RWPE2 (cell line): ENCODE measurements around the gene MRPS18A.
A peak's percentile ranks its signal among the peaks of the same experiment; 100 is the strongest.

Source experiments
- ATAC-seq: fragments of 200-7000 bp; cut with Tn5 transposase; 3 replicates; pipeline ENCODE4 v1.9.1; 2021; ENCODE audit warnings: low read depth
- DNase-seq: peaks from one replicate; pipeline ENCODE4 v3.0.0-alpha.2; 2020; ENCODE audit warnings: low spot score
- H3K27ac ChIP-seq: fragments of 450-650 bp; 2 replicates; pipeline ENCODE4 v1.5.1; 2017; ENCODE audit warnings: mild to moderate bottlenecking; ENCODE audit not compliant: poor library complexity, severe bottlenecking
- H3K27me3 ChIP-seq: fragments of 250-450 bp; sonication (Bioruptor Pico); 2 replicates; pipeline ENCODE4 v1.5.1; 2021; ENCODE audit warnings: mild to moderate bottlenecking, moderate library complexity; ENCODE audit not compliant: insufficient read depth, poor library complexity, severe bottlenecking
- H3K36me3 ChIP-seq: fragments of 250-450 bp; sonication (Bioruptor Pico); 2 replicates; pipeline ENCODE4 v1.5.1; 2020; ENCODE audit warnings: low read depth, mild to moderate bottlenecking, moderate library complexity
- H3K4me1 ChIP-seq: fragments of 250-450 bp; sonication (Bioruptor Pico); 2 replicates; pipeline ENCODE4 v1.5.1; 2021; ENCODE audit warnings: mild to moderate bottlenecking, moderate library complexity; ENCODE audit not compliant: insufficient read depth, poor library complexity, severe bottlenecking
- H3K4me3 ChIP-seq: fragments of 250-450 bp; sonication (Bioruptor Pico); 2 replicates; pipeline ENCODE4 v1.5.1; 2021; ENCODE audit warnings: mild to moderate bottlenecking, moderate library complexity; ENCODE audit not compliant: severe bottlenecking
- H3K9me3 ChIP-seq: fragments of 250-450 bp; sonication (Bioruptor Pico); 2 replicates; pipeline ENCODE4 v1.5.1; 2021; ENCODE audit warnings: mild to moderate bottlenecking, moderate library complexity; ENCODE audit not compliant: severe bottlenecking
- CTCF ChIP-seq: fragments of 450-650 bp; IDR thresholded peaks from one replicate; pipeline ENCODE4 v1.5.1; 2017; ENCODE audit warnings: mild to moderate bottlenecking, moderate library complexity; ENCODE audit not compliant: poor library complexity, severe bottlenecking

Gene MRPS18A

DNA sequence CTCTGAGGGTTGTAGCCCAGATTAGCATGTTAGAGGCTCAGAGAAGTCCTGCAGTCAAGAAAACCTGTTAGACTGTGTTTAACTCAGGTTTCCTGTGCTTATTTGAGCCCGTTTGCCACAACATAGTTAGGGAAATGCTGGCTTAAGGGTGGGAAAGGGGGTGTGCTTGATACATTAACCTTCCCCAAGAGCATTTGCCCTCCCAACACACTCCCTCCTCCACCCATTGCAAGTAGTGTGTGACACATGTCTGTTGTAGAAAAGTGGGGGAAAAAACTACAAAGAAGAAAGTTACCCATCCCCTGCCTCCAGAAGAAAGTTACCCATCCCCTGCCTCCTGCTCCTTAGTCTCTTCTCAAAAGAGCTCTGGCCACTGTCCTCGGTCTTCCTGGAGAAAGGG is 36.8 kb upstream of the MRPS18A start:
- Histone ChIP-seq H3K27ac (peak overlapping the region; percentile 44), H3K9me3 (no peaks in the 10 kb centered on the region), H3K4me1 (peaks cover 17% of the 10 kb centered on the region)

DNA sequence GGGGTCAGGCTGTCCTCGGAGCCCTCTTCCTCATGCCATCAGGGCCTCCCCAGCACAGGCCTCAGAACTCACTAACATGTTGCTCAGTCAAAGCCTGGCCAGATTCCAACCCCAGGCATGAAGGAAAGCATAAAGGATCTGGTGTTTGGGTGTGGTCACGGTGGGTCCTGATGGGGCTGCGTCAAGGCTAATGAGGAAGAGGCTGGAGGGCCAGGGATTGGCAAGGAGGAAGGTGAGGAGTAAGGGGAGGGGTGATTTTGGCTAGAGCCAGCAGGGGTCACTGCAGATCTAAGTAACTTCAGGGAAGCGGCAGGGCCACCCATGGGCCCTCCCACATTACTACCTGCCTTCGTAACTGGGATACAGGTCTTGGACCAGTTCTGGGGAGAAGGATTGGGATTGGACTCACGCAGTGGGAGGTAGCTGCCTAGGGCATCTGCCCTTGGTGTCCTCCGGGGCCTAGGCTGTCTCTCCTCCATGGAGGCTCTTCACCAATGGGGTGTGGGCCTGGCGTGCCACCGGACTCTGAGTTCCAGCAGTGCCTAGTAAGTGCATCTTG is 36.2 kb upstream of the MRPS18A start:
- DNase-seq (no peak), ATAC-seq (peak; percentile 71)
- Histone ChIP-seq H3K4me1 (peaks cover 17% of the 10 kb centered on the region), H3K4me3 (no peak overlapping the region), H3K27ac (peak overlapping the region; percentile 44), H3K9me3 (no peaks in the 10 kb centered on the region), H3K36me3 (no peaks in the 10 kb centered on the region), H3K27me3 (no peaks in the 10 kb centered on the region)
- peak; percentile 82 for TF ChIP-seq CTCF

More for the DNA sequence above, 36.8 kb upstream of the MRPS18A start:
- H3K4me3 ChIP-seq: no peak overlapping the region
- H3K36me3 ChIP-seq: no peaks in the 10 kb centered on the region
- no peak for TF ChIP-seq CTCF
- no peak for ATAC-seq
- no peaks in the 10 kb centered on the region for H3K27me3 ChIP-seq
- no peak for DNase-seq

GRCh38 chr6:43722920-43723545 is 35.4 kb upstream of the MRPS18A start:
- DNase-seq (no peak), ATAC-seq (no peak)
- Histone ChIP-seq H3K4me1 (peaks cover 17% of the 10 kb centered on the region), H3K27ac (no peak overlapping the region), H3K27me3 (no peaks in the 10 kb centered on the region), H3K4me3 (no peak overlapping the region), H3K36me3 (no peaks in the 10 kb centered on the region), H3K9me3 (no peaks in the 10 kb centered on the region)
- TF ChIP-seq CTCF: no peak

DNA sequence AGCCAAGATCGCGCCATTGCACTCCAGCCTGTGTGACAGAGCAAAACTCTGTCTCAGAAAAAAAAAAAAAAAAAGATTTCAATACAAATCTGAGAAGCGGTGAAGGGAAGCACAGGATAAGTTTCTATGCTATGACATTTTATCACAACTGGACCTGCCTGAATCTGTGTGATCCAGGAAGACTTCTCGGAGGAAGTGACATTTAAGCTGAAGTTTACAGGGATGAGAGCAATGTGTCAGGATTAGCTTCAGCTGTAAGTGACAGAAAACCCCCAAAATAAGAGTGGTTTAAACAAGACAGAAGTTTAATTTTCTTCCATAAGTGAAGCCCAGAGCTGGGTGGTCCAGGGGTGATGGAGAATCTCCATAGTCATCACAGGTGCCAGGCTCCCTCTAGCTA is 33.4 kb upstream of the MRPS18A start:
- no peak overlapping the region for H3K4me3 ChIP-seq
- H3K27ac ChIP-seq: no peak overlapping the region
- no peak for TF ChIP-seq CTCF
- H3K27me3 ChIP-seq: no peaks in the 10 kb centered on the region
- ATAC-seq: no peak
- peaks cover 17% of the 10 kb centered on the region for H3K4me1 ChIP-seq
- H3K9me3 ChIP-seq: no peaks in the 10 kb centered on the region
- no peaks in the 10 kb centered on the region for H3K36me3 ChIP-seq
- DNase-seq: no peak

GRCh38 chr6:43719511-43719910 is 31.9 kb upstream of the MRPS18A start:
- Histone ChIP-seq H3K4me3 (no peak overlapping the region), H3K4me1 (peaks cover 6% of the 10 kb centered on the region), H3K27me3 (no peaks in the 10 kb centered on the region), H3K36me3 (no peaks in the 10 kb centered on the region), H3K9me3 (no peaks in the 10 kb centered on the region), H3K27ac (no peak overlapping the region)
- TF ChIP-seq CTCF: no peak
- DNase-seq: no peak
- ATAC-seq: no peak
